HUES6 (cell line): ENCODE data around the gene CRYGN.
A peak's percentile ranks its signal among the peaks of the same experiment; 100 is the strongest.

Source experiments
- H3K27ac ChIP-seq: 2 replicates; pipeline ENCODE4 v1.7.0; 2013; ENCODE audit warnings: low read depth, mild to moderate bottlenecking, low read length, inconsistent platforms
- H3K27me3 ChIP-seq: 2 replicates; pipeline ENCODE4 v1.6.1; 2013; ENCODE audit warnings: low read length; ENCODE audit not compliant: control insufficient read depth, insufficient read depth
- H3K36me3 ChIP-seq: 2 replicates; pipeline ENCODE4 v1.6.1; 2013; ENCODE audit warnings: low read length; ENCODE audit not compliant: control insufficient read depth, insufficient read depth
- H3K4me1 ChIP-seq: 2 replicates; pipeline ENCODE4 v1.6.1; 2013; ENCODE audit warnings: low read length; ENCODE audit not compliant: control insufficient read depth, insufficient read depth
- H3K4me3 ChIP-seq: 2 replicates; pipeline ENCODE4 v1.5.1; 2013; ENCODE audit warnings: low read depth, low read length
- H3K9ac ChIP-seq: one replicate; pipeline ENCODE4 v1.6.1; 2013; ENCODE audit warnings: mild to moderate bottlenecking, low read length
- H3K9me3 ChIP-seq: 2 replicates; pipeline ENCODE4 v1.6.1; 2013; ENCODE audit warnings: low read depth, low read length; ENCODE audit not compliant: control insufficient read depth, insufficient read depth

Gene CRYGN

GRCh38 chr7:151423936-151424335, 16.0 kb downstream of the CRYGN start:
- Histone ChIP-seq H3K9ac (no peak overlapping the region), H3K27ac (no peak overlapping the region), H3K4me1 (peaks cover 29% of the 10 kb centered on the region)

GRCh38 chr7:151423226-151423625, 16.7 kb downstream of the CRYGN start:
- Histone ChIP-seq H3K27ac (no peak overlapping the region), H3K4me1 (peaks cover 22% of the 10 kb centered on the region), H3K9me3 (peaks cover 28% of the 10 kb centered on the region), H3K36me3 (no peaks in the 10 kb centered on the region), H3K9ac (no peak overlapping the region), H3K27me3 (no peaks in the 10 kb centered on the region), H3K4me3 (no peak overlapping the region)

More at GRCh38 chr7:151423936-151424335, 16.0 kb downstream of the CRYGN start:
- Histone ChIP-seq H3K9me3 (peaks cover 28% of the 10 kb centered on the region), H3K36me3 (no peaks in the 10 kb centered on the region), H3K4me3 (no peak overlapping the region), H3K27me3 (no peaks in the 10 kb centered on the region)

- Histone ChIP-seq H3K27me3 (peaks cover under 1% of the 10 kb centered on the region; the same call in 1 of the 2 replicates), H3K36me3 (no peaks in the 10 kb centered on the region), H3K4me3 (no peak overlapping the region), H3K9me3 (peaks cover 28% of the 10 kb centered on the region), H3K4me1 (peaks cover 14% of the 10 kb centered on the region), H3K27ac (no peak overlapping the region), H3K9ac (no peak overlapping the region)
These were observed 17.7 kb downstream of the CRYGN start for GRCh38 chr7:151422212-151422611.

GRCh38 chr7:151420144-151420543, 19.8 kb downstream of the CRYGN start:
- Histone ChIP-seq H3K4me3 (no peak overlapping the region), H3K36me3 (no peaks in the 10 kb centered on the region), H3K27ac (no peak overlapping the region), H3K9me3 (peaks cover 28% of the 10 kb centered on the region), H3K4me1 (peaks cover 13% of the 10 kb centered on the region), H3K9ac (no peak overlapping the region), H3K27me3 (peaks cover 17% of the 10 kb centered on the region)

- Histone ChIP-seq H3K27ac (no peak overlapping the region), H3K9ac (no peak overlapping the region)
These were observed 23.0 kb downstream of the CRYGN start for GRCh38 chr7:151416941-151417315.

GRCh38 chr7:151416112-151416940, 23.6 kb downstream of the CRYGN start:
- no peaks in the 10 kb centered on the region for H3K36me3 ChIP-seq
- no peak overlapping the region for H3K9ac ChIP-seq
- H3K4me1 ChIP-seq, result peaks cover 20% of the 10 kb centered on the region
- no peak overlapping the region for H3K27ac ChIP-seq
- H3K27me3 ChIP-seq, result peaks cover 44% of the 10 kb centered on the region
- no peak overlapping the region for H3K4me3 ChIP-seq
- peaks cover 14% of the 10 kb centered on the region for H3K9me3 ChIP-seq

More at GRCh38 chr7:151416941-151417315, 23.0 kb downstream of the CRYGN start:
- peaks cover 14% of the 10 kb centered on the region for H3K4me1 ChIP-seq
- peaks cover 38% of the 10 kb centered on the region for H3K27me3 ChIP-seq
- peaks cover 20% of the 10 kb centered on the region for H3K9me3 ChIP-seq
- no peak overlapping the region for H3K4me3 ChIP-seq
- no peaks in the 10 kb centered on the region for H3K36me3 ChIP-seq

GRCh38 chr7:151415375-151416105, 24.4 kb downstream of the CRYGN start:
- Histone ChIP-seq H3K9ac (no peak overlapping the region), H3K27me3 (peaks cover 50% of the 10 kb centered on the region), H3K4me1 (peaks cover 27% of the 10 kb centered on the region), H3K27ac (no peak overlapping the region), H3K9me3 (peaks cover 10% of the 10 kb centered on the region), H3K36me3 (no peaks in the 10 kb centered on the region), H3K4me3 (no peak overlapping the region)

GRCh38 chr7:151413241-151413640, 26.7 kb downstream of the CRYGN start:
- no peaks in the 10 kb centered on the region for H3K9me3 ChIP-seq
- peaks cover 32% of the 10 kb centered on the region for H3K4me1 ChIP-seq
- no peaks in the 10 kb centered on the region for H3K36me3 ChIP-seq
- H3K9ac ChIP-seq, result no peak overlapping the region
- H3K27ac ChIP-seq, result no peak overlapping the region
- peaks cover 55% of the 10 kb centered on the region for H3K27me3 ChIP-seq
- no peak overlapping the region for H3K4me3 ChIP-seq

- peaks cover 32% of the 10 kb centered on the region for H3K4me1 ChIP-seq
- no peaks in the 10 kb centered on the region for H3K9me3 ChIP-seq
- H3K36me3 ChIP-seq, result no peaks in the 10 kb centered on the region
- peaks cover 55% of the 10 kb centered on the region for H3K27me3 ChIP-seq
- no peak overlapping the region for H3K27ac ChIP-seq
- H3K4me3 ChIP-seq, result no peak overlapping the region
- H3K9ac ChIP-seq, result no peak overlapping the region
These were observed 27.6 kb downstream of the CRYGN start for GRCh38 chr7:151412318-151412717.

- Histone ChIP-seq H3K9me3 (no peaks in the 10 kb centered on the region), H3K27me3 (peaks cover 47% of the 10 kb centered on the region)
These were observed 28.4 kb downstream of the CRYGN start for GRCh38 chr7:151411551-151411950.

More at GRCh38 chr7:151411551-151411950, 28.4 kb downstream of the CRYGN start:
- H3K4me1 ChIP-seq, result peaks cover 26% of the 10 kb centered on the region
- no peak overlapping the region for H3K27ac ChIP-seq
- peaks cover 3% of the 10 kb centered on the region; the same call in 1 of the 2 replicates for H3K36me3 ChIP-seq
- H3K9ac ChIP-seq, result no peak overlapping the region
- peak overlapping the region; percentile 70; the same call in 1 of the 2 replicates for H3K4me3 ChIP-seq
